GM12892 (cell line): Measurements from ENCODE around the gene SCUBE1.
"Not testable (repeated sequence)": the region's sequence is repeated elsewhere in the genome, so short reads cannot be mapped to it uniquely, and the experiment has no call there.

Source experiments
- DNase-seq: peaks from one replicate; pipeline ENCODE4 v3.0.0; 2011; ENCODE audit not compliant: insufficient read length
- FAIRE-seq: peaks from 2 replicates; lab custom pipeline; 2011; peaks lifted over from hg19 to GRCh38; lab: Jason Lieb, UNC
- POLR2A ChIP-seq: IDR thresholded peaks from 2 replicates; pipeline ENCODE4 v1.6.1; 2011; ENCODE audit warnings: low read depth, low read length, control low read depth
- POLR2AphosphoS5 ChIP-seq: IDR thresholded peaks from 2 replicates; pipeline ENCODE4 v1.6.1; 2011; ENCODE audit warnings: low read depth, low read length, control low read depth
- TAF1 ChIP-seq: IDR thresholded peaks from 2 replicates; pipeline ENCODE4 v1.6.1; 2011; ENCODE audit warnings: low read depth, mild to moderate bottlenecking, control low read depth, low read length, borderline replicate concordance

Gene SCUBE1

DNA sequence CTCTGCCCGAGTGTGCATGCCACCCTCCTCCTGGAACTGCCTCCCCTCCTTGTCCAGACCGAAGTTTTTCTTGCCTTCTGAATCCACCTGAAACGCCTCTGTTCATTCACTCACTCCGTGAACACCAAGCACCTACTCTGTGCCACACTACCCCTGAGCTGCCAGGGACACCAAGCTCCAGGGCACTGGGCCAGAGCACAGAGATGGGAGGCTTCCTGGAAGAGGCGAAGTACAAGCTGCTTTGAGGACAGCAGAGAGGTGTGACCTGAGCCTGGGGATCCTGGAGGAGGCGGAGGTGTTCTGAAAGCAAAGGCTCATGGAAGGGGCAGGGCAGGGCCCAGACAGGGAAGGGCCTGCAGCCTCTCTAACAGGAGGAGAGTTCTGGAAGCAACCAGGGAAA, 47.5 kb downstream of the SCUBE1 start:
- no peak for DNase-seq
- FAIRE-seq: no peak

DNA sequence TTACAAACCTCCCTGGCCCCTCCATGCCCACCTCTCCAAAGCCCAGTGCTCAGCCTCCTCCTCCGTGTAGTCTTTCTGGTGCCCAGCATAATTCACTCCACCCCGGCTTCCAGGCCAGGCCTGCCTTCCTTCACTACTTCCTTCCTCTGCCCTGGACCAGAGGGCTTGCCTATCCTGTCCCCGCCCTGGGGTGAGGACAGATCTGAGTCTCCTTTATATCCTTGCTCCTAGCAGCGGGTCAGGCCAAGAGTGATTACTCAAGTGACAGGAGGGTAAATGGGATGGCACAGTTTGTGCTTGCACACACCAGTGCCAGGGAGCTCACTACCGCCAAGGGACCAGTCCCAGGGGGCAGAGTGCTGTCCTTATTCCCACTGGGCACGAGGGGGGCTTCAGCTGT, 48.0 kb downstream of the SCUBE1 start:
- TF ChIP-seq POLR2A: no peak
- no peak for TF ChIP-seq TAF1
- no peak for TF ChIP-seq POLR2AphosphoS5
- DNase-seq (no peak), FAIRE-seq (no peak)

More for the DNA sequence above, 47.5 kb downstream of the SCUBE1 start:
- TF ChIP-seq TAF1: no peak
- TF ChIP-seq POLR2A: no peak
- no peak for TF ChIP-seq POLR2AphosphoS5

DNA sequence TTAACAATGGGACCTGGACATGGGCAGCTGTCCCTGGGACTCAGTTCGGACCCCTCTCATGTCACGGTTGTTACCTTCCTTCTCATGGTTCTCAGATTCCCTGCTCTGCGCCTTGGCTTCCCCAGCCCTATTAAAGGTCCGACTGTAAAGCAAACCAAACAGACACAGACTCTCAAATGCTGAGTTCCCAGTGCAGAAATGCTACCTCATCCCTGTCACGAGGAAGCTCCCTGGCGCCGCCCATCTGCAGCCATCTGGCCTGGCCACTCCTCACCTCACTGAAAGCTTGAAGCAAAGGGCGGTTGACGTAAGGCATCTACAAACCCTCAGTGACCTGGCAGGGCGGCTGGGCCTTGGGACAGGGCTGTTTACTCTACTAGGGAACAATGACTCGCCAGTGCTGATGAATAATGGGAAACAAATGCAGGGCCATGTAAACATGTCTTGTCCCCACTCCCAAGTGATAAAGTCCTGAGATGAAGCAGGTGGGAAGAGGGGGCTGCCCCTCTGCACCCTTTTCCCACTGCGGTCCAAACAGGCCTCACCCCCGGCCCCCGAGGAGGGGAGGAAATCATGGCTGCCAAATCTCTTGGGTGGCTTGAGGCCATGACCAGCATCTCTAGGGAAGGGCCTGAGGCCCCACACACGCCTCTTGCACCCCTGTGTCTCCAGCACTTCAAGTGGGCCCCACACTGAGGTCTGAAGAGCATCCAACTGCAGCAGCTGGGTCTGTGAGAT, 49.3 kb downstream of the SCUBE1 start:
- FAIRE-seq: no peak
- TF ChIP-seq POLR2AphosphoS5: no peak
- TF ChIP-seq POLR2A: no peak
- TF ChIP-seq TAF1: no peak
- DNase-seq: no peak

- no peak for TF ChIP-seq POLR2AphosphoS5
- no peak for TF ChIP-seq TAF1
- no peak for TF ChIP-seq POLR2A
- no peak for FAIRE-seq
These were observed 49.9 kb downstream of the SCUBE1 start for GRCh38 chr22:43293259-43293654.

GRCh38 chr22:43292630-43293018, 50.5 kb downstream of the SCUBE1 start:
- TF ChIP-seq TAF1: no peak
- no peak for TF ChIP-seq POLR2A
- TF ChIP-seq POLR2AphosphoS5: no peak
- DNase-seq (no peak), FAIRE-seq (no peak)

More at GRCh38 chr22:43293259-43293654, 49.9 kb downstream of the SCUBE1 start:
- no peak for DNase-seq

DNA sequence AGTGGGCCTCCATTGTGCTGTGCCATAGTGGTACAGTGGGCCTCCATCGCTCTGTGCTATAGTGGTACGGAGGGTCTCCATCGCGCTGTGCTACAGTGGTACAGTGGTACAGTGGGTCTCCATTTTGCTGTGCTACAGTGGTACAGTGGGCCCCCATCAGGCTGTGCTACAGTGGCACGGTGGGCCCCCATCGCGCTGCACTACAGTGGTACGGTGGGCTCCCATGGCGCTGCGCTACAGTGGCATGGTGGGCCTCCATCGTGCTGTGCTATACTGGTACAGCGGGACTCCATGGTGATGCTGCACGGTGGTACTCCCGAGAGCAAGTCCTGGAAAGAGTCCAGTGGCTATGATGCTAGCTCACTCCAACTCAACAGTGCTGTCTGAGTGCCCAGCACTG, 51.8 kb downstream of the SCUBE1 start:
- no peak for DNase-seq
- no peak for FAIRE-seq
- TF ChIP-seq TAF1 (no peak), POLR2AphosphoS5 (no peak), POLR2A (no peak)

- no peak for DNase-seq
- no peak for TF ChIP-seq POLR2A
- TF ChIP-seq POLR2AphosphoS5: no peak
- no peak for TF ChIP-seq TAF1
These were observed 53.0 kb downstream of the SCUBE1 start for GRCh38 chr22:43289976-43290721.

GRCh38 chr22:43289531-43289963, 53.6 kb downstream of the SCUBE1 start:
- TF ChIP-seq TAF1 (no peak), POLR2A (no peak), POLR2AphosphoS5 (no peak)
- FAIRE-seq (no peak), DNase-seq (no peak)

More at GRCh38 chr22:43289976-43290721, 53.0 kb downstream of the SCUBE1 start:
- FAIRE-seq: no peak

GRCh38 chr22:43288807-43289420, 54.3 kb downstream of the SCUBE1 start:
- DNase-seq (no peak), FAIRE-seq (peak; percentile 33)
- TF ChIP-seq TAF1 (no peak), POLR2A (no peak), POLR2AphosphoS5 (no peak)

- no peak for DNase-seq
- no peak for FAIRE-seq
- no peak for TF ChIP-seq TAF1
- no peak for TF ChIP-seq POLR2A
- TF ChIP-seq POLR2AphosphoS5: no peak
These were observed 54.8 kb downstream of the SCUBE1 start for GRCh38 chr22:43288378-43288777.

DNA sequence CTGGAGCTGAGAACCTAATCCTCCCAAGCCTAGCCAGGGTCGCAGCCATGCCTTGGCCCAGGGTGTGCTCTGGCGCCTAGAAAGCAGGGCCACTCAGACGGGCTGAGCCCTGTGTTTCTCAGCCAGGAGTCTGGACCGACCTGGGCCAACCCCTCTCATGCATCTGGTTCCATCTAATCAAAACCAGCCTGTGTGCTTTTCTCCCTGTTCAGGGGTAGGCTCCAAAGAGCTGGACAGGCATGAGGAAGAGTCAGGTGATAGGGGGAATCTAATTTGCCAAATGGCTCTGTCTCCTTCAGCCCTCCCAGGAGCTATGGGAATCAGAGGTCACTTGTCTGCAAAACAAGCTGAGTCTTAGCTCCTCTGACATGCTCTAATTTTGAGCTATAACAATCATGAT, 55.7 kb downstream of the SCUBE1 start:
- FAIRE-seq: no peak

GRCh38 chr22:43281394-43281793, 61.8 kb downstream of the SCUBE1 start:
- FAIRE-seq (no peak), DNase-seq (no peak)

More for the DNA sequence above, 55.7 kb downstream of the SCUBE1 start:
- TF ChIP-seq TAF1: no peak
- TF ChIP-seq POLR2A: no peak
- no peak for TF ChIP-seq POLR2AphosphoS5
- no peak for DNase-seq

GRCh38 chr22:43280523-43280886, 62.7 kb downstream of the SCUBE1 start:
- not testable (repeated sequence) for DNase-seq, FAIRE-seq

More at GRCh38 chr22:43281394-43281793, 61.8 kb downstream of the SCUBE1 start:
- no peak for TF ChIP-seq TAF1
